ENCODE data around the gene COA6. TPM values are rescaled to one million over a fixed set of nuclear protein-coding genes. Genes with fewer than 3 reads are reported as not detected.

Gene COA6
- total and polyA plus RNA-seq, 2 of the 13 experiments (the other 11 are each of a cell fraction or from before 2014, with no cell fraction given) = 32.4 to 104 TPM

- TF ChIP-seq MXD1 (CRISPR knock-in tag; IDR thresholded peaks at IDR 0.05) (peak; percentile 83), NFIB (CRISPR knock-in tag; IDR thresholded peaks at IDR 0.05; ENCODE audit: borderline replicate concordance) (no peak), ZHX2 (IDR thresholded peaks at IDR 0.05; ENCODE audit: low read depth) (no peak), ZHX2 (CRISPR knock-in tag; IDR thresholded peaks at IDR 0.05; ENCODE audit: borderline replicate concordance) (no peak), YEATS4 (CRISPR knock-in tag; IDR thresholded peaks at IDR 0.05; ENCODE audit: borderline replicate concordance) (peak; percentile 83), AKAP8 (CRISPR knock-in tag; IDR thresholded peaks at IDR 0.05) (0 out of 2 replicates have a peak, but pooled peaks have one; percentile 32), FOXO1 (CRISPR knock-in tag; IDR thresholded peaks at IDR 0.05) (peak; percentile 8), ZNF430 (CRISPR knock-in tag; IDR thresholded peaks at IDR 0.05) (peak; percentile 80; the same call in 1 of the 2 replicates), RFXAP (CRISPR knock-in tag; IDR thresholded peaks at IDR 0.05; ENCODE audit: borderline replicate concordance) (peak; percentile 58; the same call in 1 of the 2 replicates), ZNF850 (CRISPR knock-in tag; conservative IDR thresholded peaks at IDR 0.05) (no peak), USF2 (IDR thresholded peaks at IDR 0.05; ENCODE audit: low read depth, low read length) (no peak), USF2 (CRISPR knock-in tag; IDR thresholded peaks at IDR 0.05; ENCODE audit: borderline replicate concordance) (peak; percentile 69), SCMH1 (CRISPR knock-in tag; IDR thresholded peaks at IDR 0.05; ENCODE audit: borderline replicate concordance) (no peak), ZSCAN25 (CRISPR knock-in tag; IDR thresholded peaks at IDR 0.05) (peak; percentile 84), KDM5A (IDR thresholded peaks at IDR 0.05; ENCODE audit: borderline replicate concordance, low read length) (peak; percentile 97), ZNF510 (CRISPR knock-in tag; IDR thresholded peaks at IDR 0.05; ENCODE audit: low read depth) (no peak), ZBTB1 (CRISPR knock-in tag; IDR thresholded peaks at IDR 0.05; ENCODE audit: borderline replicate concordance) (no peak), ZC3H4 (CRISPR knock-in tag; IDR thresholded peaks at IDR 0.05; ENCODE audit: borderline replicate concordance) (no peak), ZNF317 (CRISPR knock-in tag; IDR thresholded peaks at IDR 0.05) (no peak)
Observed at GRCh38 chr1:234373064-234373958, at the start of gene COA6 (continued).

Measured in HepG2 (cell line).